DOHH2 (cell line): ENCODE data around the gene ACTL7A.

Experiments used
- H3F3A ChIP-seq: fragments of 200-600 bp; sonication (generic), shearing (Covaris generic); 2 replicates; pipeline ENCODE4 v1.6.0; 2016; ENCODE audit warnings: antibody characterized with exemption, mild to moderate bottlenecking; ENCODE audit not compliant: control insufficient read depth, insufficient read depth
- H3K27ac ChIP-seq: fragments of 200-600 bp; sonication (generic); 2 replicates; pipeline ENCODE4 v1.5.1; 2014; ENCODE audit warnings: low read depth, mild to moderate bottlenecking, low read length, moderate library complexity
- H3K27me3 ChIP-seq: fragments of 200-600 bp; sonication (generic); 2 replicates; pipeline ENCODE4 v1.6.1; 2014; ENCODE audit warnings: mild to moderate bottlenecking, low read length, mixed read lengths; ENCODE audit not compliant: control insufficient read depth
- H3K36me3 ChIP-seq: fragments of 200-600 bp; sonication (generic); 2 replicates; pipeline ENCODE4 v1.6.1; 2014; ENCODE audit warnings: mild to moderate bottlenecking, low read length, moderate library complexity, mixed read lengths; ENCODE audit not compliant: control insufficient read depth
- H3K4me1 ChIP-seq: fragments of 200-600 bp; sonication (generic); 2 replicates; pipeline ENCODE4 v1.6.1; 2014; ENCODE audit warnings: mild to moderate bottlenecking, low read length, mixed read lengths; ENCODE audit not compliant: control insufficient read depth
- H3K4me2 ChIP-seq: fragments of 200-600 bp; sonication (generic); 2 replicates; pipeline ENCODE4 v1.6.0; 2014; ENCODE audit warnings: mild to moderate bottlenecking, low read length, moderate library complexity
- H3K4me3 ChIP-seq: fragments of 200-600 bp; sonication (generic); 2 replicates; pipeline ENCODE4 v1.5.1; 2014; ENCODE audit warnings: mild to moderate bottlenecking, low read length, mixed read lengths
- H3K79me2 ChIP-seq: fragments of 200-600 bp; sonication (generic); 2 replicates; pipeline ENCODE4 v1.6.1; 2014; ENCODE audit warnings: mild to moderate bottlenecking, low read length, mixed read lengths; ENCODE audit not compliant: control insufficient read depth
- H3K9me2 ChIP-seq: fragments of 200-600 bp; sonication (generic); replicated peaks from 2 replicates; pipeline ENCODE4 v1.6.1; 2014; ENCODE audit warnings: mild to moderate bottlenecking, low read length, mixed read lengths; ENCODE audit not compliant: control insufficient read depth
- H3K9me3 ChIP-seq: fragments of 200-600 bp; sonication (generic); 2 replicates; pipeline ENCODE4 v1.6.1; 2014; ENCODE audit warnings: antibody characterized with exemption, low read length, mixed read lengths; ENCODE audit not compliant: control insufficient read depth, insufficient read depth
- H4K20me1 ChIP-seq: fragments of 200-600 bp; sonication (generic); 2 replicates; pipeline ENCODE4 v1.6.0; 2014; ENCODE audit warnings: low read depth, mild to moderate bottlenecking, antibody characterized with exemption, low read length, moderate library complexity; ENCODE audit not compliant: control insufficient read depth, insufficient read depth
- CTCF ChIP-seq: fragments of 200-600 bp; sonication (generic); IDR thresholded peaks from one replicate; pipeline ENCODE4 v1.5.1; 2014; ENCODE audit warnings: antibody characterized with exemption, mild to moderate bottlenecking, low read depth, low read length; ENCODE audit not compliant: poor library complexity, severe bottlenecking
- EZH2phosphoT487 ChIP-seq: fragments of 200-600 bp; sonication (generic); IDR thresholded peaks from 2 replicates; pipeline ENCODE4 v1.6.1; 2017; ENCODE audit warnings: borderline replicate concordance, mild to moderate bottlenecking, antibody characterized with exemption, low read length, moderate library complexity, mixed read lengths

Gene ACTL7A

GRCh38 chr9:108851138-108851537 is 10.9 kb upstream of the ACTL7A start:
- H3K36me3 ChIP-seq: no peaks in the 10 kb centered on the region
- TF ChIP-seq EZH2phosphoT487: no peak
- TF ChIP-seq CTCF: no peak
- no peak overlapping the region for H3K4me3 ChIP-seq
- H3K79me2 ChIP-seq: no peaks in the 10 kb centered on the region
- no peaks in the 10 kb centered on the region for H4K20me1 ChIP-seq
- no peaks in the 10 kb centered on the region for H3K9me3 ChIP-seq
- no peaks in the 10 kb centered on the region for H3F3A ChIP-seq
- no peak overlapping the region for H3K4me2 ChIP-seq
- H3K4me1 ChIP-seq: no peaks in the 10 kb centered on the region
- no peaks in the 10 kb centered on the region for H3K27me3 ChIP-seq
- H3K27ac ChIP-seq: no peak overlapping the region
- no peaks in the 10 kb centered on the region for H3K9me2 ChIP-seq

DNA sequence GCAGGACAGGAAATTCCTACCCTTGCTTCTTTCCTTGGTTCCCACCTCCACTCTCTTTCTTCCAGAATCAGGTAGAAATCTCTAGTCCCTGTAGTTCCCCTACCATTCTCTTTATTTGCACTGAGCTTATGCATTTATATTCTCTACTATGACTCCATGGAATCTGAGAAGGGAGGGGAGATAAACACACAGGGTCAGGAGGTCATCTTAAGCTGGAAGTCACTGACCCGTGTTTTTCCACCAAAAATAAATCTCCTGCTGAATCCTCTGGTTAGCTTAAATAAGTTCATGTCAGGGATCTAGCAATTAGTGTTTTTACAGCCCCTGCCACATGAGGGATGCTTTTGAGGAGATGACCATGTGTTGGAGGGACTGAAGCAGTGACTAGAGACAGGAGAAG is 10.0 kb upstream of the ACTL7A start:
- Histone ChIP-seq H3K4me3 (no peak overlapping the region), H3F3A (no peaks in the 10 kb centered on the region), H3K4me2 (no peak overlapping the region), H3K79me2 (no peaks in the 10 kb centered on the region), H3K9me3 (no peaks in the 10 kb centered on the region), H3K4me1 (no peaks in the 10 kb centered on the region), H3K36me3 (no peaks in the 10 kb centered on the region), H3K27ac (no peak overlapping the region), H4K20me1 (no peaks in the 10 kb centered on the region), H3K27me3 (no peaks in the 10 kb centered on the region), H3K9me2 (no peaks in the 10 kb centered on the region)
- TF ChIP-seq EZH2phosphoT487 (no peak), CTCF (no peak)

DNA sequence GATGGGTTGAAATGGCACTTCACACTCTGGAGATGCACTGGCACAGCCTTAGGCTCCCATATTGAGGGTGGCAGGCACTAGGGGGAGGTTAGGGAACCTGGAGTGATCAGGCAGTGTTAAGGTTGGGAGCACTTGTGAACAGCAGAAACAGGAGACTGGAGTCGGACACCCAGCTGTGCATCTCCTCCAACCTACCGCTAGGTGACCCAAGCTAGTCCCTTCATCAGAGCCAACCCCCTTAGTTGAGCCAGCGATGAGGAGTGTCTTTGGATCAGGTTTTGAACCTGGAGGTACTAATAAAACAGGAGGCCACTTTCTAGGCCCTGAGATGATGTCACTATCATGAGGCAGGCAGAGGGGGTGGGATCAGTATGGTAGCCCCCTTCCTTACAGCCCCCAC is 8.0 kb upstream of the ACTL7A start:
- H3K9me2 ChIP-seq: no peaks in the 10 kb centered on the region
- H3K4me3 ChIP-seq: no peak overlapping the region
- no peaks in the 10 kb centered on the region for H3K9me3 ChIP-seq
- no peaks in the 10 kb centered on the region for H3K27me3 ChIP-seq
- no peak overlapping the region for H3K4me2 ChIP-seq
- no peaks in the 10 kb centered on the region for H3K4me1 ChIP-seq
- H3K27ac ChIP-seq: no peak overlapping the region
- no peaks in the 10 kb centered on the region for H4K20me1 ChIP-seq
- TF ChIP-seq CTCF: no peak
- TF ChIP-seq EZH2phosphoT487: no peak
- H3F3A ChIP-seq: no peaks in the 10 kb centered on the region
- H3K36me3 ChIP-seq: no peaks in the 10 kb centered on the region
- H3K79me2 ChIP-seq: no peaks in the 10 kb centered on the region
